Immature natural killer cell (primary cell): ENCODE results near the gene STK32B. TPM values are rescaled to one million over a fixed set of nuclear protein-coding genes. Genes with fewer than 3 reads are reported as not detected.
"Not testable (repeated sequence)": the region's sequence is repeated elsewhere in the genome, so short reads cannot be mapped to it uniquely, and the experiment has no call there.

Experiments
- DNase-seq, 3 donors: peaks; one replicate each; pipeline ENCODE4 v3.0.0; 2022; ENCODE audit warnings: mixed read lengths in 1 of 3
- H3K27ac Mint-ChIP-seq, 6 donors: one replicate each; pipeline ENCODE4 v1.8.0; 2020; ENCODE audit warnings: mixed read lengths in 6 of 6, mild to moderate bottlenecking in 5 of 6, inconsistent platforms in 4 of 6, moderate library complexity in 3 of 6
- H3K27me3 Mint-ChIP-seq, 3 donors: one replicate each; pipeline ENCODE4 v1.8.0; 2020 to 2021; ENCODE audit warnings: low read depth in 3 of 3, mild to moderate bottlenecking in 3 of 3, mixed read lengths in 3 of 3, moderate library complexity in 3 of 3, inconsistent platforms in 1 of 3
- H3K36me3 Mint-ChIP-seq, 3 donors: one replicate each; pipeline ENCODE4 v1.8.0; 2020; ENCODE audit warnings: mixed read lengths in 3 of 3, inconsistent platforms in 2 of 3, mild to moderate bottlenecking in 2 of 3
- H3K4me1 Mint-ChIP-seq, 2 donors: one replicate each; pipeline ENCODE4 v1.8.0; 2020; ENCODE audit warnings: inconsistent platforms in 2 of 2, mild to moderate bottlenecking in 2 of 2, mixed read lengths in 2 of 2, moderate library complexity in 1 of 2
- H3K4me3 Mint-ChIP-seq, 5 donors: one replicate each; pipeline ENCODE4 v1.8.0; 2020; ENCODE audit warnings: mild to moderate bottlenecking in 5 of 5, mixed read lengths in 5 of 5, inconsistent platforms in 3 of 5, moderate library complexity in 3 of 5
- H3K9me3 Mint-ChIP-seq, 6 donors: one replicate each; pipeline ENCODE4 v1.8.0; 2020; ENCODE audit warnings: mild to moderate bottlenecking in 6 of 6, mixed read lengths in 6 of 6, inconsistent platforms in 4 of 6, moderate library complexity in 3 of 6
- polyA plus RNA-seq, 3 donors: library from polyadenylated mRNA; unstranded; fragments of 300-500 nt; fragmentation: Illumina TruSeq; gene quantifications; one replicate each; pipeline ENCODE4 v1.2.3, GENCODE V29; 2021

Gene STK32B
- polyA plus RNA-seq, 3 donors from 2014 or later: not detected

GRCh38 chr4:5054532-5054931 is 3.3 kb downstream of the STK32B start:
- H3K27me3 Mint-ChIP-seq: peaks cover 0 to 22% (median 2%) of the 10 kb centered on the region in 3 donors
- DNase-seq: no peak
- H3K9me3 Mint-ChIP-seq: no peaks in the 10 kb centered on the region
- H3K4me1 Mint-ChIP-seq: peaks cover 19 to 22% of the 10 kb centered on the region in 2 donors
- H3K36me3 Mint-ChIP-seq: no peaks in the 10 kb centered on the region
- H3K27ac Mint-ChIP-seq: no peak overlapping the region
- H3K4me3 Mint-ChIP-seq: no peak overlapping the region

GRCh38 chr4:5055411-5055810 is 4.1 kb downstream of the STK32B start:
- no peak overlapping the region for H3K27ac Mint-ChIP-seq
- no peaks in the 10 kb centered on the region for H3K9me3 Mint-ChIP-seq
- DNase-seq: no peak
- H3K27me3 Mint-ChIP-seq: peaks cover 0 to 16% (median 3%) of the 10 kb centered on the region in 3 donors
- no peak overlapping the region for H3K4me3 Mint-ChIP-seq
- H3K36me3 Mint-ChIP-seq: no peaks in the 10 kb centered on the region
- H3K4me1 Mint-ChIP-seq: peaks cover 16 to 18% of the 10 kb centered on the region in 2 donors

GRCh38 chr4:5066101-5066500 is 14.8 kb downstream of the STK32B start:
- no peak overlapping the region for H3K4me3 Mint-ChIP-seq
- H3K36me3 Mint-ChIP-seq: no peaks in the 10 kb centered on the region
- no peaks in the 10 kb centered on the region for H3K4me1 Mint-ChIP-seq
- H3K27ac Mint-ChIP-seq: no peak overlapping the region
- H3K9me3 Mint-ChIP-seq: peaks cover 0 to 10% (median 1%) of the 10 kb centered on the region in 6 donors
- H3K27me3 Mint-ChIP-seq: peaks cover 0 to 6% (median 0%) of the 10 kb centered on the region in 3 donors
- DNase-seq: no peak

- not testable (repeated sequence) for H3K4me3 Mint-ChIP-seq, H3K27me3 Mint-ChIP-seq, H3K27ac Mint-ChIP-seq, H3K36me3 Mint-ChIP-seq, DNase-seq, H3K4me1 Mint-ChIP-seq
- H3K9me3 Mint-ChIP-seq: peaks cover 0 to 10% (median 1%) of the 10 kb centered on the region in 6 donors
These were observed 15.7 kb downstream of the STK32B start for GRCh38 chr4:5066968-5067367.

GRCh38 chr4:5067908-5068307 is 16.6 kb downstream of the STK32B start:
- Mint-ChIP-seq H3K4me1 (no peaks in the 10 kb centered on the region), H3K27me3 (peaks cover 0 to 6% (median 0%) of the 10 kb centered on the region in 3 donors), H3K36me3 (no peaks in the 10 kb centered on the region), H3K27ac (no peak overlapping the region), H3K4me3 (no peak overlapping the region), H3K9me3 (peaks cover 0 to 10% (median 1%) of the 10 kb centered on the region in 6 donors)
- DNase-seq: no peak

- H3K27ac Mint-ChIP-seq: no peak overlapping the region
- DNase-seq: no peak
- H3K36me3 Mint-ChIP-seq: no peaks in the 10 kb centered on the region
- H3K4me1 Mint-ChIP-seq: no peaks in the 10 kb centered on the region
- H3K27me3 Mint-ChIP-seq: peaks cover 0 to 9% (median 0%) of the 10 kb centered on the region in 3 donors
- H3K4me3 Mint-ChIP-seq: no peak overlapping the region
- H3K9me3 Mint-ChIP-seq: peaks cover 0 to 10% (median 1%) of the 10 kb centered on the region in 6 donors
These were observed 18.6 kb downstream of the STK32B start for GRCh38 chr4:5069901-5070300.

GRCh38 chr4:5072948-5073347 is 21.7 kb downstream of the STK32B start:
- no peaks in the 10 kb centered on the region for H3K4me1 Mint-ChIP-seq
- no peak overlapping the region for H3K27ac Mint-ChIP-seq
- DNase-seq: no peak
- H3K27me3 Mint-ChIP-seq: peaks cover 0 to 11% (median 4%) of the 10 kb centered on the region in 3 donors
- peaks cover 0 to 10% (median 1%) of the 10 kb centered on the region in 6 donors for H3K9me3 Mint-ChIP-seq
- H3K36me3 Mint-ChIP-seq: no peaks in the 10 kb centered on the region
- H3K4me3 Mint-ChIP-seq: no peak overlapping the region

GRCh38 chr4:5078009-5078408 is 26.7 kb downstream of the STK32B start:
- H3K36me3 Mint-ChIP-seq: peaks cover 5 to 7% (median 6%) of the 10 kb centered on the region in 3 donors
- DNase-seq: no peak
- no peaks in the 10 kb centered on the region for H3K4me1 Mint-ChIP-seq
- peaks cover 1 to 26% (median 10%) of the 10 kb centered on the region in 6 donors for H3K9me3 Mint-ChIP-seq
- H3K27me3 Mint-ChIP-seq: peaks cover 1 to 13% (median 4%) of the 10 kb centered on the region in 3 donors
- H3K4me3 Mint-ChIP-seq: no peak overlapping the region
- H3K27ac Mint-ChIP-seq: no peak overlapping the region

- peaks cover 5 to 7% (median 6%) of the 10 kb centered on the region in 3 donors for H3K36me3 Mint-ChIP-seq
- no peaks in the 10 kb centered on the region for H3K4me1 Mint-ChIP-seq
- no peak for DNase-seq
- H3K27me3 Mint-ChIP-seq: peaks cover 1 to 13% (median 4%) of the 10 kb centered on the region in 3 donors
- no peak overlapping the region for H3K4me3 Mint-ChIP-seq
- peaks cover 1 to 26% (median 10%) of the 10 kb centered on the region in 6 donors for H3K9me3 Mint-ChIP-seq
- no peak overlapping the region for H3K27ac Mint-ChIP-seq
These were observed 28.3 kb downstream of the STK32B start for GRCh38 chr4:5079581-5079980.

- Mint-ChIP-seq H3K27ac (no peak overlapping the region), H3K4me1 (no peaks in the 10 kb centered on the region)
These were observed 30.2 kb downstream of the STK32B start for GRCh38 chr4:5081441-5081999.

GRCh38 chr4:5082376-5082775 is 31.1 kb downstream of the STK32B start:
- peaks cover 7 to 38% (median 17%) of the 10 kb centered on the region in 6 donors for H3K9me3 Mint-ChIP-seq
- H3K27ac Mint-ChIP-seq: no peak overlapping the region
- peaks cover 0 to 13% (median 1%) of the 10 kb centered on the region in 3 donors for H3K27me3 Mint-ChIP-seq
- H3K4me1 Mint-ChIP-seq: no peaks in the 10 kb centered on the region
- DNase-seq: no peak
- H3K36me3 Mint-ChIP-seq: peaks cover 5 to 14% (median 6%) of the 10 kb centered on the region in 3 donors
- no peak overlapping the region for H3K4me3 Mint-ChIP-seq

More at GRCh38 chr4:5081441-5081999, 30.2 kb downstream of the STK32B start:
- Mint-ChIP-seq H3K36me3 (peaks cover 5 to 14% (median 6%) of the 10 kb centered on the region in 3 donors), H3K9me3 (peaks cover 7 to 38% (median 16%) of the 10 kb centered on the region in 6 donors), H3K4me3 (no peak overlapping the region), H3K27me3 (peaks cover 1 to 13% (median 4%) of the 10 kb centered on the region in 3 donors)
- no peak for DNase-seq

- no peaks in the 10 kb centered on the region for H3K4me1 Mint-ChIP-seq
- peaks cover 5 to 38% (median 17%) of the 10 kb centered on the region in 6 donors for H3K9me3 Mint-ChIP-seq
- DNase-seq: no peak
- H3K27me3 Mint-ChIP-seq: peaks cover 1 to 19% (median 6%) of the 10 kb centered on the region in 3 donors
- peaks cover 5 to 14% (median 6%) of the 10 kb centered on the region in 3 donors for H3K36me3 Mint-ChIP-seq
- no peak overlapping the region for H3K4me3 Mint-ChIP-seq
- H3K27ac Mint-ChIP-seq: no peak overlapping the region
These were observed 33.7 kb downstream of the STK32B start for GRCh38 chr4:5084911-5085475.

GRCh38 chr4:5086535-5086934 is 35.3 kb downstream of the STK32B start:
- no peak overlapping the region for H3K27ac Mint-ChIP-seq
- H3K9me3 Mint-ChIP-seq: peaks cover under 1 to 24% (median 14%) of the 10 kb centered on the region in 6 donors
- peaks cover 1 to 16% (median 7%) of the 10 kb centered on the region in 3 donors for H3K27me3 Mint-ChIP-seq
- no peaks in the 10 kb centered on the region for H3K4me1 Mint-ChIP-seq
- no peak overlapping the region for H3K4me3 Mint-ChIP-seq
- DNase-seq: no peak
- H3K36me3 Mint-ChIP-seq: peaks cover 3 to 11% (median 4%) of the 10 kb centered on the region in 3 donors

- H3K27ac Mint-ChIP-seq: no peak overlapping the region
- H3K4me1 Mint-ChIP-seq: no peaks in the 10 kb centered on the region
- H3K9me3 Mint-ChIP-seq: no peaks in the 10 kb centered on the region
These were observed 45.0 kb downstream of the STK32B start for GRCh38 chr4:5096261-5096660.

More at GRCh38 chr4:5096261-5096660, 45.0 kb downstream of the STK32B start:
- no peaks in the 10 kb centered on the region for H3K36me3 Mint-ChIP-seq
- DNase-seq: no peak
- H3K27me3 Mint-ChIP-seq: peaks cover 3 to 6% (median 6%) of the 10 kb centered on the region in 3 donors
- H3K4me3 Mint-ChIP-seq: no peak overlapping the region
